SH-SY5Y (cell line): Measurements from ENCODE around the gene SYT17.

ENCODE experiments used
- GATA2 ChIP-seq: IDR thresholded peaks from 2 replicates; pipeline ENCODE4 v1.6.1; 2011; ENCODE audit warnings: mild to moderate bottlenecking, low read depth, low read length
- GATA3 ChIP-seq: IDR thresholded peaks from 2 replicates; pipeline ENCODE4 v1.6.1; 2011; ENCODE audit warnings: low read depth, mild to moderate bottlenecking, low read length, moderate library complexity

GRCh38 chr16:19173649-19174383, 5.8 kb downstream of the SYT17 start:
- no peak for TF ChIP-seq GATA3
- no peak for TF ChIP-seq GATA2
